Prostate gland (tissue), 2 donors: ENCODE results near the gene PHPT1. TPM values are rescaled to one million over a fixed set of nuclear protein-coding genes. Genes with fewer than 3 reads are reported as not detected.

Experiments used
- DNase-seq: peaks from one replicate; pipeline ENCODE4 v3.0.0-alpha.2; 2019; ENCODE audit warnings: low spot score
- H3K27ac ChIP-seq, 2 donors: fragments of 200-600 bp; sonication (generic); 2 replicates each; pipeline ENCODE4 v1.5.1; 2017 to 2019
- H3K27me3 ChIP-seq: fragments of 200-600 bp; sonication (generic); replicated peaks from 2 replicates; pipeline ENCODE4 v1.5.1; 2019; ENCODE audit not compliant: insufficient read depth
- H3K36me3 ChIP-seq, 2 donors: fragments of 200-600 bp; sonication (generic); 1 replicate in 1 of 2; 2 replicates in 1 of 2; pipeline versions ENCODE4 v1.5.1 to v1.8.1; 2017 to 2019
- H3K4me1 ChIP-seq: fragments of 200-600 bp; sonication (generic); replicated peaks from 2 replicates; pipeline ENCODE4 v1.5.1; 2019
- H3K4me3 ChIP-seq, 2 donors: fragments of 200-600 bp; sonication (generic); 2 replicates each; pipeline ENCODE4 v1.5.1; 2017 to 2019
- H3K9me3 ChIP-seq: fragments of 200-600 bp; sonication (generic); 2 replicates; pipeline ENCODE4 v1.5.1; 2017
- CTCF ChIP-seq, 4 experiments: fragments of 200-600 bp in 2 of 4; fragments of 450-650 bp in 2 of 4; sonication (generic) in 2 of 4; IDR thresholded peaks; 1 replicate in 3 of 4; 2 replicates in 1 of 4; pipeline ENCODE4 v1.5.1; 2016 to 2019; ENCODE audit warnings: antibody characterized with exemption in 4 of 4, mild to moderate bottlenecking in 2 of 4, moderate library complexity in 2 of 4
- POLR2A ChIP-seq: fragments of 450-650 bp; IDR thresholded peaks from one replicate; pipeline ENCODE4 v1.6.1; 2016; ENCODE audit warnings: antibody characterized with exemption, mild to moderate bottlenecking
- POLR2AphosphoS5 ChIP-seq: sonication (generic); formaldehyde crosslinking; IDR thresholded peaks from one replicate; pipeline ENCODE4 v1.6.1; 2017; ENCODE audit warnings: antibody characterized with exemption
- WGBS: methylation state at CpG from one replicate; pipeline ENCODE4 v1.1.5; 2018; 5-methylcytosine and 5-hydroxymethylcytosine counted together
- intact Hi-C: fragments of 100-400 bp; cut with DNase I; formaldehyde crosslinking; loops from one replicate; pipeline ENCODE4 v1.14.2; 2022
- total RNA-seq, 2 donors: library from RNA; depleted of rRNA; stranded (reverse); fragments of >200 nt; gene quantifications; one replicate each; pipeline ENCODE4 v1.1.0, GENCODE V29; 2016

PHPT1 gene
- total RNA-seq, 2 donors from 2014 or later: 139 to 212 TPM

- H3K27ac ChIP-seq: no peak overlapping the region
- H3K9me3 ChIP-seq: no peaks in the 10 kb centered on the region
- TF ChIP-seq CTCF (IDR thresholded peaks at IDR 0.05): no peak
- no peak for TF ChIP-seq POLR2AphosphoS5
- TF ChIP-seq POLR2A: no peak
- H3K27me3 ChIP-seq: no peaks in the 10 kb centered on the region
- H3K4me1 ChIP-seq: no peaks in the 10 kb centered on the region
- H3K4me3 ChIP-seq: no peak overlapping the region
- DNase-seq: no peak
- WGBS: 94% methylated on average over 14 of the region's 14 CpGs
- intact Hi-C loops: no loop called here
- peaks cover 0 to 14% of the 10 kb centered on the region in 2 donors for H3K36me3 ChIP-seq
Measured at GRCh38 chr9:136827794-136828473, 21.3 kb upstream of the PHPT1 start.

DNA sequence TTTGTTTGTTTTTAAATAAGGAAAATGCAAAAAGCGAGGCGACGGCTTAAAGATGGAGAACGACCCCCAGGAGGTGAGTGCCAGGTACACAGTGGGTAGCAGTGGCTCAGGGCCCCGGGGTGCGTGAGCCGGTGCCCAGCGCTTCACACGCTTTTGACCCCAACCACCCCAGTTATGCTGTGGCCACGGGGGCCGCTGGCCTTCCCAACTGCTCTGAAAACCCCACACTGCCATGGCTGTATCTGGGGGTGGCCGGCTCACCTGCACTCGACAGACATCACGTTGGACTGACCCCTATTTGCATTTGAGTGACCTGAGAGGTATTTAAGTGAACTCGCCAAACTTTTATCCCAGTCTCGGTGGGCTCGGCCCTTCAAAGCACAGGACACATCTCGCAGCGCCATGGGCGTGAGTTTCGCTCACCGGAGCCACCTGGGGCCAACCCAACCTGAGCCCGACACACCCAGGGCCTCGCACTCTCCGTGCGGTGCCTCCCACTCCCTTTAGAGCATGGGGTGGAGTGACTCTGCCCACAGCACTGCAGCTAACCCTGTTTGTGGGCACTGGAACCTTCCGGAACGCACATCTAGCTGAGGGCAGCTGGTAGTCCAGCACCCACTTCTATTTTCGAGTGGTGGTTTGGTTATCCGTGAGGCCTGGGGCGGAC, 20.6 kb upstream of the PHPT1 start:
- no peak for DNase-seq
- Histone ChIP-seq H3K4me1 (no peaks in the 10 kb centered on the region), H3K9me3 (no peaks in the 10 kb centered on the region), H3K36me3 (peaks cover 0 to 14% of the 10 kb centered on the region in 2 donors), H3K27ac (no peak overlapping the region), H3K4me3 (no peak overlapping the region), H3K27me3 (no peaks in the 10 kb centered on the region)
- WGBS: 92% methylated on average over 31 of the region's 31 CpGs
- no peak for TF ChIP-seq POLR2A
- intact Hi-C loops: no loop called here

GRCh38 chr9:136829412-136829811, 19.8 kb upstream of the PHPT1 start:
- H3K27me3 ChIP-seq: no peaks in the 10 kb centered on the region
- 90% methylated on average over 14 of the region's 14 CpGs for WGBS
- DNase-seq: no peak
- no peak for TF ChIP-seq POLR2A
- no peak for TF ChIP-seq POLR2AphosphoS5
- no peak for TF ChIP-seq CTCF (IDR thresholded peaks at IDR 0.05)
- no peaks in the 10 kb centered on the region for H3K9me3 ChIP-seq
- H3K36me3 ChIP-seq: peaks cover 0 to 14% of the 10 kb centered on the region in 2 donors
- H3K4me1 ChIP-seq: no peaks in the 10 kb centered on the region
- no peak overlapping the region for H3K27ac ChIP-seq
- no peak overlapping the region for H3K4me3 ChIP-seq
- intact Hi-C loops: no loop called here

GRCh38 chr9:136829981-136830885, 19.0 kb upstream of the PHPT1 start:
- intact Hi-C loops: no loop called here
- peaks cover 0 to 14% of the 10 kb centered on the region in 2 donors for H3K36me3 ChIP-seq

More at GRCh38 chr9:136829981-136830885, 19.0 kb upstream of the PHPT1 start:
- no peak for DNase-seq
- H3K27ac ChIP-seq: no peak overlapping the region
- H3K9me3 ChIP-seq: no peaks in the 10 kb centered on the region
- TF ChIP-seq CTCF (IDR thresholded peaks at IDR 0.05) (no peak), POLR2AphosphoS5 (no peak), POLR2A (no peak)
- H3K4me1 ChIP-seq: no peaks in the 10 kb centered on the region
- no peaks in the 10 kb centered on the region for H3K27me3 ChIP-seq
- WGBS: 90% methylated on average over 38 of the region's 41 CpGs
- H3K4me3 ChIP-seq: no peak overlapping the region
